Forelimb muscle (tissue), 1 donor: ENCODE results near the gene POT1. TPM values are rescaled to one million over a fixed set of nuclear protein-coding genes. Genes with fewer than 3 reads are reported as not detected.
A peak's percentile ranks its signal among the peaks of the same experiment; 100 is the strongest.
"Not testable (repeated sequence)": the region's sequence is repeated elsewhere in the genome, so short reads cannot be mapped to it uniquely, and the experiment has no call there.

ENCODE experiments used
- DNase-seq: peaks from one replicate; pipeline ENCODE4 v3.0.0-alpha.2; 2013; ENCODE audit warnings: low read depth
- polyA plus RNA-seq: library from polyadenylated mRNA; unstranded; fragments of 120-200 nt; gene quantifications from one replicate; pipeline ENCODE4 v1.2.1, GENCODE V29; 2013; ENCODE audit not compliant: insufficient read length

POT1 gene
- polyA plus RNA-seq, result 14.9 TPM

- DNase-seq, result peak; percentile 96
These were observed at the start of gene POT1 for GRCh38 chr7:124929467-124930172. TSS of gene POT1 (minus strand) at chr7:124929825. CDS start at chr7:124897173, 32,652 bp downstream.

- not testable (repeated sequence) for DNase-seq
These were observed 45.5 kb upstream of the POT1 start for GRCh38 chr7:124975131-124975530.

GRCh38 chr7:124965553-124965952, 35.9 kb upstream of the POT1 start:
- no peak for DNase-seq

- DNase-seq, result no peak
These were observed 30.1 kb upstream of the POT1 start for GRCh38 chr7:124959676-124960075.

GRCh38 chr7:124957952-124958351, 28.3 kb upstream of the POT1 start:
- DNase-seq, result not testable (repeated sequence)

- no peak for DNase-seq
These were observed 26.5 kb upstream of the POT1 start for GRCh38 chr7:124956160-124956559.

- DNase-seq, result no peak
These were observed 25.2 kb upstream of the POT1 start for GRCh38 chr7:124954790-124955189.

GRCh38 chr7:124945680-124946079, 16.1 kb upstream of the POT1 start:
- DNase-seq, result no peak

- DNase-seq, result no peak
These were observed 13.8 kb upstream of the POT1 start for GRCh38 chr7:124943472-124943871.

GRCh38 chr7:124942399-124942798, 12.8 kb upstream of the POT1 start:
- DNase-seq, result no peak

GRCh38 chr7:124940306-124940705, 10.7 kb upstream of the POT1 start:
- no peak for DNase-seq

- no peak for DNase-seq
These were observed 8.5 kb upstream of the POT1 start for GRCh38 chr7:124938128-124938527.

GRCh38 chr7:124937076-124937475, 7.5 kb upstream of the POT1 start:
- no peak for DNase-seq

- no peak for DNase-seq
These were observed 5.2 kb upstream of the POT1 start for GRCh38 chr7:124934841-124935240.

GRCh38 chr7:124930655-124931597, 1.3 kb upstream of the POT1 start:
- DNase-seq, result no peak

GRCh38 chr7:124930173-124930623, 573 bp upstream of the POT1 start:
- DNase-seq, result no peak

- no peak for DNase-seq
These were observed 4.7 kb downstream of the POT1 start for GRCh38 chr7:124924906-124925305.

GRCh38 chr7:124922200-124922599, 7.4 kb downstream of the POT1 start:
- no peak for DNase-seq

- DNase-seq, result no peak
These were observed 9.8 kb downstream of the POT1 start for GRCh38 chr7:124919841-124920240.

- no peak for DNase-seq
These were observed 11.0 kb downstream of the POT1 start for GRCh38 chr7:124918662-124919061.

GRCh38 chr7:124915242-124915641, 14.4 kb downstream of the POT1 start:
- no peak for DNase-seq

- DNase-seq, result no peak
These were observed 15.3 kb downstream of the POT1 start for GRCh38 chr7:124914298-124914697.

- DNase-seq, result no peak
These were observed 16.7 kb downstream of the POT1 start for GRCh38 chr7:124912972-124913371.
